Calu3 (cell line): ENCODE measurements around the gene AIF1. TPM values are rescaled to one million over a fixed set of nuclear protein-coding genes. Genes with fewer than 3 reads are reported as not detected.

Experiments
- BruUV-seq: library from RNA; stranded (reverse); fragments of 400-500 nt; replicated peaks from 2 replicates; lab custom pipeline; 2021; lab: Mats Ljungman, UMichigan
- CTCF ChIA-PET: fragments of 300-600 bp; sonication (Branson Sonifier 250); formaldehyde crosslinking; loops from one replicate; lab custom pipeline; 2022; ENCODE audit warnings: antibody characterized with exemption; lab: Charles Lee
- DNase-seq: peaks from one replicate; pipeline ENCODE4 v3.0.0; 2022
- H3K27ac Mint-ChIP-seq: one replicate; pipeline ENCODE4 v1.8.0; 2022; ENCODE audit warnings: mixed read lengths; ENCODE audit not compliant: unreplicated experiment
- H3K27me3 Mint-ChIP-seq: one replicate; pipeline ENCODE4 v1.8.0; 2022; ENCODE audit warnings: mixed read lengths; ENCODE audit not compliant: unreplicated experiment
- H3K36me3 Mint-ChIP-seq: one replicate; pipeline ENCODE4 v1.8.0; 2022; ENCODE audit warnings: mild to moderate bottlenecking, moderate library complexity, mixed read lengths; ENCODE audit not compliant: insufficient read depth, unreplicated experiment
- H3K4me1 Mint-ChIP-seq: one replicate; pipeline ENCODE4 v1.8.0; 2022; ENCODE audit warnings: mild to moderate bottlenecking, low read depth, mixed read lengths; ENCODE audit not compliant: unreplicated experiment
- H3K4me3 Mint-ChIP-seq: one replicate; pipeline ENCODE4 v1.8.0; 2022; ENCODE audit warnings: mild to moderate bottlenecking, low read depth, moderate library complexity, mixed read lengths; ENCODE audit not compliant: unreplicated experiment
- H3K9me3 Mint-ChIP-seq: one replicate; pipeline ENCODE4 v1.8.0; 2022; ENCODE audit warnings: low read depth, mixed read lengths; ENCODE audit not compliant: unreplicated experiment
- intact Hi-C: fragments of 100-400 bp; cut with micrococcal nuclease; formaldehyde crosslinking; loops from one replicate; pipeline ENCODE4 v1.10.0; 2022; ENCODE audit not compliant: unreplicated experiment
- total RNA-seq: library from RNA; stranded (reverse); gene quantifications from 2 replicates; pipeline ENCODE4 v1.2.3, GENCODE V29; 2022
- TF ChIP-seq, protein P1 (sequence below): fragments of 200-600 bp; IDR thresholded peaks from one replicate; pipeline ENCODE4 v1.8.0; 2022; ENCODE audit warnings: antibody characterized with exemption; ENCODE audit not compliant: unreplicated experiment

Gene AIF1
- total RNA-seq, 1 experiment from 2014 or later, result not detected

DNA sequence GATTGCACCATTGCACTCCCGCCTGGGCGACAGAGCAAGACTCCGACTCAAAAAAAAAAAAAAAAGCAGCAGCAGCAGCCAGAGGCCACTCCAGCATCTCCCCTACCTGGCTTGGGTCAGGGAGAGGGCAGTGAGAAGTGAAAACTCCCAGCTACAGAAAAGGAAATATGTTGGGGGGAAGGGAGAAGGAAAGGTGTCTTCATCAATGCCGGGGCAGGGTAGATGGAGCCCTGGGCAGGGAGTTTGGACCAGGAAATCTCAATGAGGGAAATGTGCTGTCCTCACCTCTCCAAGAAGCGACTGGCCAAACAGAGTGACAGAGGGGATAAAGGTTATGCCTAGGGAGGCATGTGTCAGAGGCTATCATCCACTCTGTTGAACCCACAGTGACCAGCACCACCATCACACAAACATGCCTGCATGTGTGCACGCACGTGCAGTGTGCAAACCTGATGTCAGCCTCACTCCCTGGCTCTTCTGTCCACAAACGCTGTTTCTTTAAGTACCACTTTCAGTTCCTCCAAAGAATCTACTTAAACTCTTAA lies 887 bp upstream of the AIF1 start:
- intact Hi-C loops, result no loop called here
- no peaks in the 10 kb centered on the region for H3K9me3 Mint-ChIP-seq
- H3K4me3 Mint-ChIP-seq, result no peak overlapping the region
- H3K27me3 Mint-ChIP-seq, result peaks cover 53% of the 10 kb centered on the region
- DNase-seq, result no peak
- CTCF ChIA-PET, result interaction anchor here (1.1 kb wide), 1 partner anchor 16 kb away, joined by 4 read pairs; no protein-coding TSS in a partner anchor
- H3K27ac Mint-ChIP-seq, result no peak overlapping the region
- TF ChIP-seq, protein P1, sequence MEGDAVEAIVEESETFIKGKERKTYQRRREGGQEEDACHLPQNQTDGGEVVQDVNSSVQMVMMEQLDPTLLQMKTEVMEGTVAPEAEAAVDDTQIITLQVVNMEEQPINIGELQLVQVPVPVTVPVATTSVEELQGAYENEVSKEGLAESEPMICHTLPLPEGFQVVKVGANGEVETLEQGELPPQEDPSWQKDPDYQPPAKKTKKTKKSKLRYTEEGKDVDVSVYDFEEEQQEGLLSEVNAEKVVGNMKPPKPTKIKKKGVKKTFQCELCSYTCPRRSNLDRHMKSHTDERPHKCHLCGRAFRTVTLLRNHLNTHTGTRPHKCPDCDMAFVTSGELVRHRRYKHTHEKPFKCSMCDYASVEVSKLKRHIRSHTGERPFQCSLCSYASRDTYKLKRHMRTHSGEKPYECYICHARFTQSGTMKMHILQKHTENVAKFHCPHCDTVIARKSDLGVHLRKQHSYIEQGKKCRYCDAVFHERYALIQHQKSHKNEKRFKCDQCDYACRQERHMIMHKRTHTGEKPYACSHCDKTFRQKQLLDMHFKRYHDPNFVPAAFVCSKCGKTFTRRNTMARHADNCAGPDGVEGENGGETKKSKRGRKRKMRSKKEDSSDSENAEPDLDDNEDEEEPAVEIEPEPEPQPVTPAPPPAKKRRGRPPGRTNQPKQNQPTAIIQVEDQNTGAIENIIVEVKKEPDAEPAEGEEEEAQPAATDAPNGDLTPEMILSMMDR, result no peak
- BruUV-seq, result no TSS peak
- H3K36me3 Mint-ChIP-seq, result no peaks in the 10 kb centered on the region
- no peaks in the 10 kb centered on the region for H3K4me1 Mint-ChIP-seq

DNA sequence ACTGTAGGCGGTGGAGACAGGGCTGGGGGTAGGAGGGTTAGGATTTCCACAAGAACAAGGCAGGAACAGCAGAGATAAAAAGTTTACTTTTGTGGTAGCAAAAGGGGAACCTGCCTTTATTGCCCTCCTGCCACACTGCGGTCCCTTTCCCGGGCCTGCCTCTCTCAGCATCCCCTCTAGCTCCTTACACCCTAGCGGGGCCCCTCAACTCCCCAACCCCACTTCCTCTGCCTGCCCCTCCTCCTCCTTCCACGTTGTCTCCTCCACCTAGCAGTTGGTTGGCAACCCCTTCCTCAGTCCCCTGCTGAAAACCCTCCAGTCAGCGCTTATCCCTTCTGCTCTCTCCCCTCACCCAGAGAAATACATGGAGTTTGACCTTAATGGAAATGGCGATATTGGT lies 714 bp downstream of the AIF1 start:
- intact Hi-C loops, result no loop called here
- no peaks in the 10 kb centered on the region for H3K4me1 Mint-ChIP-seq
- CTCF ChIA-PET, result no interaction called here
- TF ChIP-seq, protein P1, result no peak
- H3K36me3 Mint-ChIP-seq, result peaks cover 10% of the 10 kb centered on the region
- H3K27me3 Mint-ChIP-seq, result peaks cover 43% of the 10 kb centered on the region
- no peak overlapping the region for H3K27ac Mint-ChIP-seq
- H3K4me3 Mint-ChIP-seq, result no peak overlapping the region
- no peaks in the 10 kb centered on the region for H3K9me3 Mint-ChIP-seq
- no TSS peak for BruUV-seq
- DNase-seq, result no peak

DNA sequence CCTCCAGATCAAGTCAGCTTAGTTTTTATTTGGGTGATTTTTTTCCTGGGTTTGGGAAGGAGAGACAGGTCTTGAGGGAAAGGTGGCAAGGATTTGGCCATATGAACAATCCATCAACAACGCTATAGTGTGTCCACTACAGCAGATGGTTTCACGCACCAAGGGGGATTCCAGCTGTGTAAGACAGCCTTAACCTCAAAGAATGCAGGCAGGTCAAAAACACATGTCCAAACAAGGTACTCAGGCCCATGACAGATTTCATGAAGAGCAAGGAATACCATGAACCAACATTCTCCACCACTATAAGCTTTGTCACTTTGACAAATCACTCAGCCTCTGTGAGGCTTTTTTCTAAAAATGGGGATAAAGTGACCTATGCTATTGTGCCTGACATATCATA lies 2.0 kb downstream of the AIF1 start:
- peaks cover 4% of the 10 kb centered on the region for H3K4me1 Mint-ChIP-seq
- no peak for DNase-seq
- intact Hi-C loops, result no loop called here
- no peak overlapping the region for H3K27ac Mint-ChIP-seq
- BruUV-seq, result no TSS peak
- TF ChIP-seq, protein P1, result no peak
- no peaks in the 10 kb centered on the region for H3K9me3 Mint-ChIP-seq
- peaks cover 32% of the 10 kb centered on the region for H3K27me3 Mint-ChIP-seq
- H3K36me3 Mint-ChIP-seq, result peaks cover 23% of the 10 kb centered on the region
- CTCF ChIA-PET, result no interaction called here
- H3K4me3 Mint-ChIP-seq, result no peak overlapping the region

DNA sequence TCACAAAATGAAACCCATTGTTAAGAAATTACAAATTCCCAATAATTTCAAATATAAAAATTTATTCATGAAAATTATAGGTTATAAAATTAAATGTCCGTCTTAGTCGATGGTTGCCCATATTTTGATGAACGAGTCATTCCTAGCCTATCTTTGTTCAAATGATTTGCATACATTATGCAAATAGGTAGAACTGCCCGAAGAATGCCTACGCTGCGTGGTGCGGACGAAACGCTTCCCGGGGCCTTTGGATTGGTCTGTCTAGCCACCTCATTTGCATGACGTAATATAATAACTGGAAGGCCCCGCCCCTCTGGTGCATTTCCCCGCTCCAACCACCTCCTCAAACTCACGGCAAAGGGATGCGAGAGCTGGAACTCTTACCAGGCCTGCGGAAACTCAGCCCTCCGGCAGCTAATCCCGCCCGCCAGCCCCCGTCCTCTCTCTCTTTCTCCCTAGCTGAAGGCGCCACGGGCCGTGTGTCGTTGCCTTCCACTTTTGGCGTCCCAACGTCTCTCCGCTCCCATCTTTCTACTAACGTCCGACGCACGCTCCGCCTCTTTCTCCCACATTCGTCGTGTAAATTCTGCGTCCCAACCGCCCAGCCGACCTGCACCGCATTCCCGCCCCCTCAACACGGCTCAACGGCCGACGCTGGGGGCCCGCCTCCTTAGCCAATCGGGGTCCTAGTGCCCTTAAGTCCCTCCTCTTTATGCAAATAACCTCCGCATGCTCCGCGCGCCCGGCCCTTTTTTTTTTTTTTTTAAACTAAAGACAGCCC lies 5.0 kb downstream of the AIF1 start:
- intact Hi-C loops, result no loop called here
- peaks cover 53% of the 10 kb centered on the region for H3K36me3 Mint-ChIP-seq
- CTCF ChIA-PET, result interaction anchor here (0.7 to 2.9 kb wide), 4 partner anchors 18 to 569 kb away, joined by 3 to 6 read pairs (median 4); partner anchors contain the start of gene APOM
- H3K27me3 Mint-ChIP-seq, result peaks cover 21% of the 10 kb centered on the region
- H3K4me3 Mint-ChIP-seq, result peak overlapping the region; percentile 84
- peaks cover 13% of the 10 kb centered on the region for H3K4me1 Mint-ChIP-seq
- peak; percentile 100 for DNase-seq
- H3K27ac Mint-ChIP-seq, result peak overlapping the region; percentile 87
- no peaks in the 10 kb centered on the region for H3K9me3 Mint-ChIP-seq
- TF ChIP-seq, protein P1, result no peak
- TSS peak; percentile 99 for BruUV-seq
